Panc1 (cell line): Measurements from ENCODE around the gene GPR50. TPM values are rescaled to one million over a fixed set of nuclear protein-coding genes. Genes with fewer than 3 reads are reported as not detected.

Experiments
- ATAC-seq: fragments of 200-7000 bp; cut with Tn5 transposase; 2 replicates; pipeline ENCODE4 v1.9.1; 2020; ENCODE audit warnings: mild to moderate bottlenecking, moderate library complexity
- BruUV-seq: library from RNA; stranded (reverse); fragments of 400-500 nt; replicated peaks from 2 replicates; lab custom pipeline; 2021; lab: Mats Ljungman, UMichigan
- CTCF ChIA-PET: fragments of 300-600 bp; sonication (Branson Sonifier 250); formaldehyde crosslinking; loops from one replicate; lab custom pipeline; 2022; ENCODE audit warnings: antibody characterized with exemption; lab: Charles Lee
- POLR2A ChIA-PET: fragments of 300-600 bp; sonication (Branson Sonifier 250); formaldehyde crosslinking; loops from one replicate; lab custom pipeline; 2022; ENCODE audit warnings: antibody characterized with exemption; lab: Charles Lee
- DNase-seq: peaks from one replicate; pipeline ENCODE4 v3.0.0-alpha.2; 2010; ENCODE audit warnings: low read depth, low spot score
- H3K27ac ChIP-seq: 2 replicates; pipeline ENCODE4 v1.5.1; 2011; ENCODE audit warnings: mild to moderate bottlenecking, low read length, inconsistent platforms
- H3K27me3 ChIP-seq: fragments of 200-500 bp; sonication (Bioruptor generic); 2 replicates; pipeline ENCODE4 v1.6.0; 2014; ENCODE audit warnings: low read length, inconsistent platforms; ENCODE audit not compliant: control insufficient read depth, insufficient read depth
- H3K36me3 ChIP-seq: fragments of 200-500 bp; sonication (Bioruptor generic); 2 replicates; pipeline ENCODE4 v1.5.1; 2014; ENCODE audit warnings: inconsistent platforms, mild to moderate bottlenecking, low read length, moderate library complexity; ENCODE audit not compliant: control insufficient read depth, insufficient read depth
- H3K4me1 ChIP-seq: 2 replicates; pipeline ENCODE4 v1.5.1; 2011; ENCODE audit warnings: inconsistent platforms, mild to moderate bottlenecking, low read length, moderate library complexity; ENCODE audit not compliant: control insufficient read depth, insufficient read depth
- H3K4me3 ChIP-seq, 2 experiments: 2 replicates each; pipeline ENCODE4 v1.5.1; 2011 to 2012; ENCODE audit warnings: low read depth in 2 of 2, low read length in 2 of 2, mild to moderate bottlenecking in 2 of 2, inconsistent platforms in 1 of 2, moderate library complexity in 1 of 2
- H3K9me3 ChIP-seq: fragments of 200-500 bp; sonication (Bioruptor generic); 2 replicates; pipeline ENCODE4 v1.5.1; 2014; ENCODE audit warnings: low read depth, mild to moderate bottlenecking, inconsistent platforms, low read length, moderate library complexity; ENCODE audit not compliant: control insufficient read depth, insufficient read depth
- CTCF ChIP-seq: fragments of 450-650 bp; IDR thresholded peaks from 2 replicates; pipeline ENCODE4 v1.5.1; 2017; ENCODE audit warnings: mild to moderate bottlenecking
- POLR2AphosphoS5 ChIP-seq: IDR thresholded peaks from 2 replicates; pipeline ENCODE4 v1.6.1; 2012; ENCODE audit warnings: mild to moderate bottlenecking, low read depth, low read length, moderate library complexity
- SIN3A ChIP-seq: IDR thresholded peaks from 2 replicates; pipeline ENCODE4 v1.6.1; 2012; ENCODE audit warnings: low read depth, mild to moderate bottlenecking, low read length, moderate library complexity, borderline replicate concordance; ENCODE audit not compliant: insufficient read depth
- TCF7L2 ChIP-seq: IDR thresholded peaks from 2 replicates; pipeline ENCODE4 v1.6.1; 2011; ENCODE audit warnings: mild to moderate bottlenecking, low read depth, low read length, inconsistent platforms
- in situ Hi-C: cut with HindIII; loops from 2 replicates; pipeline ENCODE4 v1.10.0; 2016; ENCODE audit warnings: low sequenced_read_pairs, low pct_unique_long_range_greater_than_20kb
- intact Hi-C: fragments of 100-400 bp; cut with micrococcal nuclease; formaldehyde crosslinking; loops from one replicate; pipeline ENCODE4 v1.10.0; 2022; ENCODE audit not compliant: unreplicated experiment
- total RNA-seq: library from RNA; stranded (reverse); gene quantifications from one replicate; pipeline ENCODE4 v1.2.1, GENCODE V29; 2021; ENCODE audit not compliant: unreplicated experiment
- TF ChIP-seq, protein P1 (sequence below), 2 experiments: IDR thresholded peaks; 2 replicates each; pipeline ENCODE4 v1.6.1; 2011 to 2012; ENCODE audit warnings: low read depth in 2 of 2, control low read depth in 1 of 2, low read length in 1 of 2, mild to moderate bottlenecking in 1 of 2, moderate library complexity in 1 of 2; ENCODE audit not compliant: insufficient read depth in 1 of 2

The GPR50 gene
- total RNA-seq, 1 experiment from 2014 or later, result 0.26 TPM

GRCh38 chrX:151226941-151227340, 50.6 kb downstream of the GPR50 start:
- intact Hi-C loops (no loop called here), in situ Hi-C loops (no loop called here)
- DNase-seq (no peak), ATAC-seq (no peak)
- H3K36me3 ChIP-seq, result no peaks in the 10 kb centered on the region
- no peak for TF ChIP-seq TCF7L2
- TF ChIP-seq SIN3A, result no peak
- TF ChIP-seq POLR2AphosphoS5, result no peak
- TF ChIP-seq, protein P1, sequence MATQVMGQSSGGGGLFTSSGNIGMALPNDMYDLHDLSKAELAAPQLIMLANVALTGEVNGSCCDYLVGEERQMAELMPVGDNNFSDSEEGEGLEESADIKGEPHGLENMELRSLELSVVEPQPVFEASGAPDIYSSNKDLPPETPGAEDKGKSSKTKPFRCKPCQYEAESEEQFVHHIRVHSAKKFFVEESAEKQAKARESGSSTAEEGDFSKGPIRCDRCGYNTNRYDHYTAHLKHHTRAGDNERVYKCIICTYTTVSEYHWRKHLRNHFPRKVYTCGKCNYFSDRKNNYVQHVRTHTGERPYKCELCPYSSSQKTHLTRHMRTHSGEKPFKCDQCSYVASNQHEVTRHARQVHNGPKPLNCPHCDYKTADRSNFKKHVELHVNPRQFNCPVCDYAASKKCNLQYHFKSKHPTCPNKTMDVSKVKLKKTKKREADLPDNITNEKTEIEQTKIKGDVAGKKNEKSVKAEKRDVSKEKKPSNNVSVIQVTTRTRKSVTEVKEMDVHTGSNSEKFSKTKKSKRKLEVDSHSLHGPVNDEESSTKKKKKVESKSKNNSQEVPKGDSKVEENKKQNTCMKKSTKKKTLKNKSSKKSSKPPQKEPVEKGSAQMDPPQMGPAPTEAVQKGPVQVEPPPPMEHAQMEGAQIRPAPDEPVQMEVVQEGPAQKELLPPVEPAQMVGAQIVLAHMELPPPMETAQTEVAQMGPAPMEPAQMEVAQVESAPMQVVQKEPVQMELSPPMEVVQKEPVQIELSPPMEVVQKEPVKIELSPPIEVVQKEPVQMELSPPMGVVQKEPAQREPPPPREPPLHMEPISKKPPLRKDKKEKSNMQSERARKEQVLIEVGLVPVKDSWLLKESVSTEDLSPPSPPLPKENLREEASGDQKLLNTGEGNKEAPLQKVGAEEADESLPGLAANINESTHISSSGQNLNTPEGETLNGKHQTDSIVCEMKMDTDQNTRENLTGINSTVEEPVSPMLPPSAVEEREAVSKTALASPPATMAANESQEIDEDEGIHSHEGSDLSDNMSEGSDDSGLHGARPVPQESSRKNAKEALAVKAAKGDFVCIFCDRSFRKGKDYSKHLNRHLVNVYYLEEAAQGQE (IDR thresholded peaks at IDR 0.05; ENCODE audit: insufficient read depth in 1 of 2, low read depth in 2 of 2, low read length in 1 of 2), result no peak
- no peak for TF ChIP-seq CTCF
- ChIA-PET POLR2A (no interaction called here), CTCF (no interaction called here)
- no peaks in the 10 kb centered on the region for H3K4me1 ChIP-seq
- no peak overlapping the region for H3K27ac ChIP-seq
- H3K27me3 ChIP-seq, result peaks cover 4% of the 10 kb centered on the region; the same call in 1 of the 2 replicates
- BruUV-seq, result no TSS peak
- no peak overlapping the region for H3K4me3 ChIP-seq
- H3K9me3 ChIP-seq, result no peaks in the 10 kb centered on the region

DNA sequence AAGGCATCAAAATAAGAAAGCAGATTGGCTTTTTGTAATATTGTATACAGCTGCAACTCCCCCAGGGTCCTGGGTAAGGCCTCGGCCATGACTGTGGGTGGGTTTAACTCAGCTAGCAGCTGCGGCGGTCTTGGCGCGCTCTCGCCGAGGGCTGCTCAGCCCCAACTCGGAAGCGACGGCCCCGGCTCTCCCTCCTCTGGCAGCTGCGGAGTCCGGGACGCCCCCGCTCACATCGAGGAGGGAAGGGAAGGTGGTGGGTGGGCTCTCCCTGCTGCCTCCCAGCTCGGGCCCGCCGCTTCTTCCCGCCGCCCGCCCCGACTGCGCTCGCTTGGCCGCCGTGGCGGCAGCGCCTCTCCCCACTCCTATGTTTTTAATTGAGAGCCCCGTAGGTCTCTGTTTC, 51.2 kb downstream of the GPR50 start:
- Histone ChIP-seq H3K27ac (no peak overlapping the region), H3K4me3 (no peak overlapping the region), H3K4me1 (no peaks in the 10 kb centered on the region), H3K36me3 (no peaks in the 10 kb centered on the region), H3K9me3 (no peaks in the 10 kb centered on the region), H3K27me3 (peaks cover 4% of the 10 kb centered on the region; the same call in 1 of the 2 replicates)
- POLR2A ChIA-PET, result no interaction called here
- in situ Hi-C loops, result no loop called here
- CTCF ChIA-PET, result no interaction called here
- TF ChIP-seq, protein P1 (IDR thresholded peaks at IDR 0.05; ENCODE audit: insufficient read depth in 1 of 2, low read depth in 2 of 2, low read length in 1 of 2), result no peak
- TF ChIP-seq SIN3A, result no peak
- TF ChIP-seq TCF7L2, result no peak
- intact Hi-C loops, result no loop called here
- DNase-seq, result no peak
- no TSS peak for BruUV-seq
- no peak for ATAC-seq
